T47D (cell line): ENCODE results near the gene TDRD15.
"Not testable (repeated sequence)": the region's sequence is repeated elsewhere in the genome, so short reads cannot be mapped to it uniquely, and the experiment has no call there.

ENCODE experiments used
- DNase-seq, 2 experiments: peaks; one replicate each; pipeline versions ENCODE4 v3.0.0 to v3.0.0-alpha.2; 2011 to 2012; ENCODE audit warnings: low read depth in 1 of 2, low spot score in 1 of 2
- JUND ChIP-seq: IDR thresholded peaks from 2 replicates; pipeline ENCODE4 v1.6.1; 2012; ENCODE audit warnings: low read depth
- in situ Hi-C: cut with HindIII; loops from 2 replicates; pipeline ENCODE4 v1.10.0; 2016; ENCODE audit warnings: low sequenced_read_pairs, low pct_unique_long_range_greater_than_20kb

The TDRD15 gene

GRCh38 chr2:21103274-21103891, 20.4 kb upstream of the TDRD15 start:
- no peak for DNase-seq
- no peak for TF ChIP-seq JUND
- in situ Hi-C loops: no loop called here

GRCh38 chr2:21104030-21104660, 19.6 kb upstream of the TDRD15 start:
- in situ Hi-C loops: no loop called here
- no peak for TF ChIP-seq JUND
- no peak for DNase-seq

- no peak for TF ChIP-seq JUND
- in situ Hi-C loops: no loop called here
- no peak for DNase-seq
Observed at GRCh38 chr2:21111012-21111411, 12.8 kb upstream of the TDRD15 start.

GRCh38 chr2:21117688-21118087, 6.1 kb upstream of the TDRD15 start:
- in situ Hi-C loops: no loop called here
- no peak for TF ChIP-seq JUND
- no peak for DNase-seq

GRCh38 chr2:21118302-21118920, 5.4 kb upstream of the TDRD15 start:
- DNase-seq: peak in 1 of 2 experiments; percentile 4
- in situ Hi-C loops: no loop called here
- TF ChIP-seq JUND: no peak

- no peak for DNase-seq
- in situ Hi-C loops: no loop called here
- TF ChIP-seq JUND: no peak
Observed at GRCh38 chr2:21131861-21132260, 8.1 kb downstream of the TDRD15 start.

GRCh38 chr2:21135585-21135984, 11.8 kb downstream of the TDRD15 start:
- in situ Hi-C loops: no loop called here
- no peak for TF ChIP-seq JUND
- DNase-seq: no peak

GRCh38 chr2:21142149-21142548, 18.4 kb downstream of the TDRD15 start:
- no peak for TF ChIP-seq JUND
- in situ Hi-C loops: no loop called here
- no peak for DNase-seq

GRCh38 chr2:21146638-21147037, 22.9 kb downstream of the TDRD15 start:
- DNase-seq: no peak
- in situ Hi-C loops: no loop called here
- no peak for TF ChIP-seq JUND

GRCh38 chr2:21148718-21149117, 24.9 kb downstream of the TDRD15 start:
- no peak for DNase-seq
- in situ Hi-C loops: no loop called here
- no peak for TF ChIP-seq JUND

GRCh38 chr2:21151234-21151633, 27.5 kb downstream of the TDRD15 start:
- DNase-seq, in situ Hi-C loops: not testable (repeated sequence)

GRCh38 chr2:21155365-21156136, 31.8 kb downstream of the TDRD15 start:
- DNase-seq: peak in 1 of 2 experiments; percentile 25
- no peak for TF ChIP-seq JUND
- in situ Hi-C loops: no loop called here

- DNase-seq: no peak
- in situ Hi-C loops: no loop called here
- TF ChIP-seq JUND: no peak
Observed at GRCh38 chr2:21161122-21161521, 37.4 kb downstream of the TDRD15 start.
